ENCODE measurements around the gene NKD1.
"Not testable (repeated sequence)": the region's sequence is repeated elsewhere in the genome, so short reads cannot be mapped to it uniquely, and the experiment has no call there.

Gene NKD1

DNA sequence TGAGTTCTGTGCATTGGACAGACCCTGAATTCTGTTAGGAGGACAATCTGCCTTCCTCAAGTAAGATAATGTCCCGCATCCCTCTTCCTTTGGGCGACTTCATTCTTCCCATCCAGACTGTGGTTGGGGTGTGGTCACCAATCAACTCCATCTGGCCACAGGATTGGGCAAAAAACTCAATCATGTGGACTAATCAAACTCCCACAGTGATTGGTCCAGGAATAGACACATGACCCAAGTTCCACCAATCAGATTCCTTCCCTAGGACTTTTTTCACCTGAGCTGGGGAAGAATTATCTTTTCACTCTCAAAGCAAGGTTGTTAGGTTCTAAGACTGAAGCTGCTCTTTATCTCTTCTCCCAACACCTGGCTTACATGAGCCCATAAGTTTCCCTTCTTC lies 13.2 kb upstream of the NKD1 start:
- no peak for FAIRE-seq
- no peak for DNase-seq (ENCODE audit: extremely low spot score, insufficient read length, low read depth)

DNA sequence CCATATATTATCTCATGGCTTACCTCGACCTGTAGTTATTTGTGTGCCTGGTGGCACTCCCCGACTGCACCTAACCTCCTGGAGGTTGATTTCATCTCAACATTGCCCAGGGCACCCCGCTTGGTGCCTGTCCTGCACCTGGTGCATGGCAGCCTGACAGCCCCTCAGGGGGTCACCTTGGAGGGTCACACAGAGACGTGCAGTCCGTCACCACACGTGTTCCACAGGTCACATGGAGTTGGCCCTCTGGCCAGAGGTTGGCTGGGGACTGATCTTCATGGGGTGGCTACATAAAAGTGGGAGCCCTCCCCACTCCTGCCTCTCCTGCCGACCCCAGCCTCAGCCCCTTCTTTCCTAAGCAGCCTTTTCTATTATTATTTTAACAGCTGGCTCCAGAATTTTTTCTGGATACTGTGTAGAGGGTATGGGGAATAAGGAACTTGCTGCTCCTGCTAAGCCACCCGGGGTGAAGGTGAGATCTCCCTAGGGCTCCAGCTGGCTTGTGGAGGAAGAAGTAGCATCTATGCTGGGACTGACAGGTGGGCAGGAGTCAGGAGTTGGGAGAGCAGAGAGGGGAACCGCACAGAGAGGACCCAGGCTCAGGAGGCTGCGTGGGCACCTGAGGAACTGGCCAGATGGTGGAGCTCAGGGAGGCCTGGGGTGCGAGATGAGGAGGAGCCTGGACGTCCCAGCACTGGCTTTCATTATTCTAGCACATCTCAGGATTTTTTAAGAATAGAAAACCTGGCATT lies 12.5 kb upstream of the NKD1 start:
- FAIRE-seq (no peak), DNase-seq (ENCODE audit: extremely low spot score, insufficient read length, low read depth) (no peak)

DNA sequence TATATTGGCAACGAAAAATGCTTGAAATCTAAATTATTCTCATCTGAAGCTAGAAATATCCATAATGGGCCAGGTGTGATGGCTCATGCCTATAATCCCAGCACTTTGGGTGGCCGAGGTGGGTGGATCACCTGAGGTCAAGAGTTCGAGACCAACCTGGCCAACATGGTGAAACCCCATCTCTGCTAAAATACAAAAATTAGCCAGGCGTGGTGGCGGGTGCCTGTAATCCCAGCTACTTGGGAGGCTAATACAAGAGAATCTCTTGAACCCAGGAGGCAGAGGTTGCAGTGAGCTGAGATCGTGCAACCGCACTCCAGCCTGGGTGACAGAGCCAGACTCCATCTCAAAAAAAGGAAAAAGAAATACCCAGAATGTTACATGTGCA lies 11.9 kb upstream of the NKD1 start:
- FAIRE-seq; DNase-seq (ENCODE audit: extremely low spot score, insufficient read length, low read depth): not testable (repeated sequence)

- DNase-seq (ENCODE audit: extremely low spot score, insufficient read length, low read depth) (no peak), FAIRE-seq (no peak)
Observed at GRCh38 chr16:50537533-50538290, 10.5 kb upstream of the NKD1 start.

- DNase-seq (ENCODE audit: extremely low spot score, insufficient read length, low read depth): no peak
Observed at GRCh38 chr16:50538411-50539052, 9.7 kb upstream of the NKD1 start.

GRCh38 chr16:50539053-50539695 lies 9.0 kb upstream of the NKD1 start:
- no peak for DNase-seq (ENCODE audit: extremely low spot score, insufficient read length, low read depth)
- FAIRE-seq: no peak

More at GRCh38 chr16:50538411-50539052, 9.7 kb upstream of the NKD1 start:
- no peak for FAIRE-seq

- DNase-seq (ENCODE audit: extremely low spot score, insufficient read length, low read depth) (no peak), FAIRE-seq (no peak)
Observed at GRCh38 chr16:50539822-50540710, 8.1 kb upstream of the NKD1 start.

DNA sequence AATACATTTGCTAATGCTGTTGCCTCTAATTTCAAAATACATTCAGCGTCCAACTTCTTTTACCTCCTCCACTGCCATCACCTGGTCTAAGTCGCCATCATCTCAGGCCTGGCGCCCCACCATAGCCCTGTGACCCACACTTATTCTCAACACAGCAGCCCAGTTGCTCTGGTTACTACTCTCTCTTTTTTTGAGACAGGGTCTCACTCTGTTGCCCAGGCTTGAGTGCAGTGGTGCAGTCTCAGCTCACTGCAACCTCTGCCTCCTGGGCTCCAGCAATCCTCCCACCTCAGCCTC lies 7.5 kb upstream of the NKD1 start:
- FAIRE-seq: no peak

DNA sequence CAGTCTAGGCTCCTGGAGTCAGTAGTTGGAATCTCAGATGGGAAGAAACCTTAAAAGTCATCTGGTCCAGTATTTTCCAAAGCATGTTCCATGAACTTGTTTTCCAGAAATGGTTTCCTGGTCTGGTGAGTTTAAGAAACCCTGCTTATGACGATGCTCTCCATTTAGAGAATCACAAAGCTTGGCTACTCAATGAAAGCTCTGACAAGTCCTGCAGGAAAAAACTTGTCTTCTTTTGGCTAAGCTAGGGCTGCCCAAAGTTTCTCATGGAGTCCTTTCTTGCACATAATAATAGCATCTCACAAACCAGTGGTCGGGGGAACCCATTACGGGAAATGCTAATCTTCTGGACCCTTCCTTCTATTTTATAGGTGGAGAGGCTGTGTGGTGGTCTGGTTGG lies 5.5 kb upstream of the NKD1 start:
- no peak for FAIRE-seq
- no peak for DNase-seq (ENCODE audit: extremely low spot score, insufficient read length, low read depth)

More for the DNA sequence above, 7.5 kb upstream of the NKD1 start:
- DNase-seq (ENCODE audit: extremely low spot score, insufficient read length, low read depth): no peak

- DNase-seq (ENCODE audit: extremely low spot score, insufficient read length, low read depth): no peak
Observed at GRCh38 chr16:50546125-50546524, 2.1 kb upstream of the NKD1 start.

GRCh38 chr16:50547340-50548124 lies 664 bp upstream of the NKD1 start:
- DNase-seq (ENCODE audit: extremely low spot score, insufficient read length, low read depth) (peak; percentile 22), FAIRE-seq (peak; percentile 59)

More at GRCh38 chr16:50546125-50546524, 2.1 kb upstream of the NKD1 start:
- FAIRE-seq: no peak

- DNase-seq (ENCODE audit: extremely low spot score, insufficient read length, low read depth): no peak
- no peak for FAIRE-seq
Observed at GRCh38 chr16:50548909-50549560, 839 bp downstream of the NKD1 start.

DNA sequence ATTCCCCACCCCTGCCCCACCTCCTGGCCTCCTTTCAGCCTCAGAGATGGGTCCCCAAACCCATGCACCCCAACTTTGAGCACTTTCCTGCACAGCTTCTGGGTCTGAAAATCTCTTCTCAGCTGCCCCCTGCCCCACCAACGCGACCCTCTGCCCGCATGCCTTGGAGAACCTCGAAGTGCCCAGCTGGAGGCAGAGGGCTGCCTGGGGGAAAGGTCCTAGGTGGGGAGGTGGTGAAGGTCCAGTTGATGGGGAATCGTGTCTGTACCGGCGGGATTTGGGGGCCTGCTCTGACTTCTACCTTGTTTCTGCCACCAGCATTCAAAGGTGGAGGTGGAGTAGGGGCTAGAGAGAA lies 1.3 kb downstream of the NKD1 start:
- FAIRE-seq: no peak
- no peak for DNase-seq (ENCODE audit: extremely low spot score, insufficient read length, low read depth)

GRCh38 chr16:50550035-50550434 lies 1.8 kb downstream of the NKD1 start:
- no peak for FAIRE-seq
- DNase-seq (ENCODE audit: extremely low spot score, insufficient read length, low read depth): no peak

DNA sequence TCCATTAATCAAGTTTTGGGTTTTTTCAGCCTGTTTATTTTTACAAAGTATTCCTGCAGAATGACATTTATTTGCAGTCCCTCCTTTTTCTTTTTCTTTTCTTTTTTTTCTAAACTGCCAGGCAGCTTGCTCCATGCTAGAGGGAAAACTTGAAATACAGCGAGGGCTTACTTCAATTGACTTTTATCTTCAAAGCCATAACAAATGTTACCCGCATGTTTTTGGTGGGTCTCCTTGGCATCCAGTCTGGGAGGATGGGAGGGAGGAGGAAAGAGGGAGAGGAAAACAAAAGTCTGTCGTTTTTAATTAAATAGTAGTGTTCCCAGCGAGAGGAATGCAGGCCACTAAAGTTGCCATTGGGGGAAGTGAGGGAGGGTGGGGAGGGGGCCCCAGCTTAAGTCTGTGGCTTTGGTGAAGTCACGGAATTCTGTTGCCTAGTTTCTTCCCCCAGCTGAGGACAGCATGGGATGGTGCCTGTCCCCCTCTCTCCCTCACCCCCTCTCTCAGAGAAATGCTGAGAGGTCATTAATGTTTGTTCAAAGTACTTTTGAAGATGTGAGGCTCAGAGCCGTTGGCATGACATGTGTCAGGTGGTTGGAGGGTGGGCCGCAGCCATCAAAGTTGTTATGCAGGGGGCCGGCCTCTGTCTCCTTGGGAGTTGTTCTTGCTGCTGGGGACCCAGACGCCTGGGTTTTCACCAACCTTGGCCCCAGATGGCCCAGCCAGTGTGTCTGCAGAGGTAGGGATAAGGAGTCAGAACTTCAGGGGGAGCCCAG lies 2.9 kb downstream of the NKD1 start:
- no peak for FAIRE-seq
- no peak for DNase-seq (ENCODE audit: extremely low spot score, insufficient read length, low read depth)

DNA sequence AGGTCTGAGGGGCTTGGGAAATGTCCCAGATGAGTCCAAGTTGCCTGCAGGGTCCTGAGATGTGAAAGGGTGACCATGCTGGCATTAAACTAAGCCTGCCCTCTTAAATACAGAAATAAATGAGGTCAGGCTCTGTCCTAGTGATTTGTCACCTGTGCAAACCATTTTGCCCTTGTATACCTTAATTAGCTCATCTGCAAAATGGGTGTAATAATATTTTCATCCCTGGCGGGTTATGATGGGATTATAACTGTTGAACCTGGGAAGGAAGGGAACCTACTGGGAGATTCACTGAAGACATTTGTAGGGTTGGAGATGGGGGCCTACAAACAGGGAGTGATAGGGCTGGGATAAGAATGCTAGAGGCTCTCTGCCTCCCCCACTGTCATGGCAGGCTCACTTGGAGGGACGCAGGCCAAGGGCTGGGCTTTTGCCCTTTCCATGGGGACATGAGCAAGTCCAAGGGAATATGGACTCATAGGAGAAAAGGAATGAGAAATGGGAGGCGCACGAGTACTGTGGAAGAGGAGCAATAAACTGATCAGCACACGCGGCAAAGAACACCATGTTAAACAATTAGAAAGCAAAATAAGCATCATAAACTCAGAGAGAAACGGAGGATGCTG lies 4.4 kb downstream of the NKD1 start:
- FAIRE-seq: no peak
- no peak for DNase-seq (ENCODE audit: extremely low spot score, insufficient read length, low read depth)

GRCh38 chr16:50553182-50553710 lies 5.0 kb downstream of the NKD1 start:
- no peak for FAIRE-seq
- no peak for DNase-seq (ENCODE audit: extremely low spot score, insufficient read length, low read depth)

Measured in GM18507 (cell line).